ENCODE data around the gene GAA.

Gene GAA

DNA sequence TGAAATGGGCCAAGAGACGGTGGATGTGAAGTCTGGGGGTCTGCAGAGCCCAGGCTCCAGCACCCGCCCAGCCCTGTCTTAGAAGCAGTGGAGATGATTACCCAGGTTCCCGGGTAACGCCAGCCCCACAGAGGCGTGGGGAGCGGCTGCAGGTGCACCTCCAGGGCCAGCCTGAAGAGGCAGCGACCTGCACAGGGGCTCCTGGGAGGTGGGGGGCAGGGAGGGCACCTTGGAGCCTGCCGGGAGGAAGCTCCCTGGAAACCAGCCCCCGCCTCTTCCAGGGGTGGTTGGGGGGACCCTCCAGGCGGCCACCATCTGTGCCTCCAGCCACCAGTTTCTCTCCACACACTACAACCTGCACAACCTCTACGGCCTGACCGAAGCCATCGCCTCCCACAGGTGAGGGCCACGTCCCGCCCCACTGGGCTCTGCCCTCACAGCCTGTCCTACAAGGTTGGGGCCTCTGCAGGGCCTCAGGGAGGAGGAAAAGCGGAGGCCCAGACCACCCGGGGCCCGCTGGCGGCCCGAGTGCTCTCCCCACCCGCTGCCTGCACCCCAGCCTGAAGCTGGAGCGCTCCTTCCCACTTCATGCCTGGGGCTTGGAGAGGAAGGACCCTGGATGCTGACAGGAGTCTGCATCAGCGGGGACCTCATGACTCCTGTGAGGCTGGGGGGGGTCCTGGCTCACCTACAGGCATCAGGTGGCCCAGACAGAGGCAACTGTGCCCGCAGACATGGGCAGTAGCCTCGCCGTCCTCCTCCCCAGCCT lies 10.5 kb downstream of the GAA start:
- Mint-ChIP-seq H3K27me3 (no peaks in the 10 kb centered on the region), H3K27ac (no peak overlapping the region), H3K36me3 (ENCODE audit: insufficient read depth) (no peaks in the 10 kb centered on the region), H3K4me3 (no peak overlapping the region), H3K4me1 (ENCODE audit: low read depth in 2 of 2) (peaks cover 0 to 5% of the 10 kb centered on the region in 2 donors), H3K9me3 (no peaks in the 10 kb centered on the region)
- DNase-seq, result no peak
- no peak for ATAC-seq (replicated peaks)

DNA sequence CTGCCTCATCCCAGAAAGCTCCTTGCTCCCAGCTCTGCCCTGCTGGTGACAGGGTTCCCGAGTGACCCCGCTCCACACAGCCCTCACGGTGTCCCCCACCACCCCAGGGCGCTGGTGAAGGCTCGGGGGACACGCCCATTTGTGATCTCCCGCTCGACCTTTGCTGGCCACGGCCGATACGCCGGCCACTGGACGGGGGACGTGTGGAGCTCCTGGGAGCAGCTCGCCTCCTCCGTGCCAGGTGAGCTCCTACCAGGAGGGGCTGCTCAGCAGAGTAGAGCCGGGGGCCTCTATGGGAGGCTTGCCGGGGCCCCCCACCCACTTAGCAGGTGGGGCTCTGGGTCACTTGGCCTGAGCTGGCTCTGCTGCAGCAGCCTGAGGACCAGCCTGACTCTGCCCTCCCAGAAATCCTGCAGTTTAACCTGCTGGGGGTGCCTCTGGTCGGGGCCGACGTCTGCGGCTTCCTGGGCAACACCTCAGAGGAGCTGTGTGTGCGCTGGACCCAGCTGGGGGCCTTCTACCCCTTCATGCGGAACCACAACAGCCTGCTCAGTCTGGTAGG lies 11.2 kb downstream of the GAA start:
- Mint-ChIP-seq H3K27ac (no peak overlapping the region), H3K27me3 (no peaks in the 10 kb centered on the region), H3K9me3 (no peaks in the 10 kb centered on the region), H3K4me1 (ENCODE audit: low read depth in 2 of 2) (peaks cover 0 to 5% of the 10 kb centered on the region in 2 donors), H3K36me3 (ENCODE audit: insufficient read depth) (no peaks in the 10 kb centered on the region), H3K4me3 (no peak overlapping the region)
- no peak for ATAC-seq (replicated peaks)
- DNase-seq, result no peak

DNA sequence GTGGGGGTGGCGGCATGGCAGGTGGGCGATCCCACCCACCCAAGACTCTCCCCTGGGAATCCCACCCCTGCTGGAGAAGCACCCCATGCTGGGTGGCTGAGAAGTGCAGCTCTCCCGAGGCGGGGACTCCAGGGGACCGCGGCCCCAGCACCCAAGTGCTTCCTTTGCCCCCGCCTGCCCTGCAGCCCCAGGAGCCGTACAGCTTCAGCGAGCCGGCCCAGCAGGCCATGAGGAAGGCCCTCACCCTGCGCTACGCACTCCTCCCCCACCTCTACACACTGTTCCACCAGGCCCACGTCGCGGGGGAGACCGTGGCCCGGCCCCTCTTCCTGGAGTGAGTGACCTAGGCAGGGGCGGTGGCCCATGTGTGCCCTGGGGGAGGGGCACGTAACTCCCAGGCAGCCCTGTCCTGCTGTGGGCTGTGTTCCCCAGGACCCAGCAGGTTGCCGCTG lies 11.7 kb downstream of the GAA start:
- Mint-ChIP-seq H3K27ac (no peak overlapping the region), H3K27me3 (no peaks in the 10 kb centered on the region), H3K4me1 (ENCODE audit: low read depth in 2 of 2) (peaks cover 0 to 5% of the 10 kb centered on the region in 2 donors), H3K9me3 (no peaks in the 10 kb centered on the region), H3K36me3 (ENCODE audit: insufficient read depth) (no peaks in the 10 kb centered on the region), H3K4me3 (no peak overlapping the region)
- DNase-seq (no peak), ATAC-seq (replicated peaks) (no peak)

DNA sequence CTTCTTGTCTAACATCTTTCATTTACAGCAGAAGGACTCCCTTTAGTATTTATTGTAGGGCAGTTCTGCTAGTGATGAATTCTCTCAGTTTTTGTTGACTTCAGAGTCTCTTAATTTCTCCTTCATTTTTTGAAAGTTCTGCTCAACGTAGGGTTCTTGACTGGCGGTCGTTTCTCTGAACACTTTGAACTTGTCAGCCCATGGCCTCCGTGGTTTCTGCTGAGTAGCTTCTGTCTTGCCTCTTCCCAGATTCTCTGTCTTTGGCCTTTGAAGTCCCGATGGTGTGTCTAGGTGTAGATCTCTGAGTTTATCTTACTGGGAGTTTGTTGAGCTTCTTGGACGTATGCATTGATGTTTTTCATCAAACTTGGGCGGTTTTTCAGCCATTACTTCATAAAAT lies 13.4 kb downstream of the GAA start:
- peaks cover 0 to 5% of the 10 kb centered on the region in 2 donors for H3K4me1 Mint-ChIP-seq (ENCODE audit: low read depth in 2 of 2)
- no peak for DNase-seq
- no peak overlapping the region for H3K4me3 Mint-ChIP-seq
- H3K36me3 Mint-ChIP-seq (ENCODE audit: insufficient read depth), result no peaks in the 10 kb centered on the region
- no peak for ATAC-seq (replicated peaks)
- H3K9me3 Mint-ChIP-seq, result no peaks in the 10 kb centered on the region
- H3K27me3 Mint-ChIP-seq, result no peaks in the 10 kb centered on the region
- peak overlapping the region in 1 of 2 donors; percentile 21 for H3K27ac Mint-ChIP-seq

DNA sequence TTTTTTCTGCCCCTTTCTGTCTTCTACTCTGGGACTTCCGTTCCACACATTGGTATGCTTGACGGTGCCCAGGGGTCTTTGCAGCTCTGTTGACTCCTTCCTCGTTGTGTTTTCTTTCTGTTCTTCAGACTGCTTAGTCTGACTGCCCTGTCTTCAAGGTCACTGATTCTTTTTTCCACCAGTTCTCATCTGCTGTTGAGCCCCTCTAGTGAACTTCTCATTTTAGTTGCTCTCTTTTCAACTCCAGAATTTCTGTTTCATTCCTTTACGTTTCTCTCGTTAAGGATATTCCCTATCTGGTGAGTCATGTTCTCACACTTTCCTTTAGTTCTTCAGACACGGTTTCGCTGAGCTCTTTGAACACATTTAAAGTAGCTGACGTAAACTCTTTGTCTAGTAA lies 13.8 kb downstream of the GAA start:
- ATAC-seq (replicated peaks), result no peak
- DNase-seq, result no peak
- Mint-ChIP-seq H3K4me3 (no peak overlapping the region), H3K27me3 (no peaks in the 10 kb centered on the region), H3K4me1 (ENCODE audit: low read depth in 2 of 2) (peaks cover 0 to 5% of the 10 kb centered on the region in 2 donors), H3K9me3 (no peaks in the 10 kb centered on the region), H3K36me3 (ENCODE audit: insufficient read depth) (no peaks in the 10 kb centered on the region), H3K27ac (no peak overlapping the region)

DNA sequence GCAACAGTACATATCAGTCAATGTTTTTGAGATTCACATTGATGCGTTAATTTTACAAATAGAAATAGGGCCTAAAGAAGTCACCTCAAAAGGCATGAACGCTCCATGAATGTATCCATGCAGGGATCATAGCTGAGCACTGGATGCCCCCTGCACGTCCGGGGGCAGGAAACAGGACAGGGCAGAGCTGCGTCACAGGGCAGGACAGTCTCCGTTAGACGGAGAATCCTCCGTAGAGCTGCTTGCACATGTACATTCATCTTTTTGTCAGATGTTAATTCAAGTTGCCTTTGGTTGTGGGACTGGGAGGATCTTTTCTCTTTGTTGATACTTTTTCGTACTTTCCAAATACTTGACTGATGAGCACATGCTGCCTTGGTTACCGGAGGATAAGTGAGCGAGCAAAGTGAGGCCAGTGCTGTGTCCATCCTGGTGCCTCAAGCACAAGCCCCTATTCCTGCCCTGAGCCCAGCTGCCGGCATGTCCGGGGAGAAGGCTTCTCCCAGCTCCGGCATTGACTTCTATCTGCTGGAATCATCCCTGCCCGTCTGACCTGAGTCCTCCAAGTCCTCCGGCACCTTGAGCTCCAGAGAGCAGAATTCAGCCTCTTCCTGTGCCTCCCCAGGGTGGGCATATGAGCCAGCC lies 15.0 kb downstream of the GAA start:
- Mint-ChIP-seq H3K9me3 (no peaks in the 10 kb centered on the region), H3K27ac (no peak overlapping the region), H3K4me1 (ENCODE audit: low read depth in 2 of 2) (peaks cover 0 to 5% of the 10 kb centered on the region in 2 donors), H3K36me3 (ENCODE audit: insufficient read depth) (no peaks in the 10 kb centered on the region), H3K27me3 (no peaks in the 10 kb centered on the region), H3K4me3 (no peak overlapping the region)
- DNase-seq (no peak), ATAC-seq (replicated peaks) (no peak)

DNA sequence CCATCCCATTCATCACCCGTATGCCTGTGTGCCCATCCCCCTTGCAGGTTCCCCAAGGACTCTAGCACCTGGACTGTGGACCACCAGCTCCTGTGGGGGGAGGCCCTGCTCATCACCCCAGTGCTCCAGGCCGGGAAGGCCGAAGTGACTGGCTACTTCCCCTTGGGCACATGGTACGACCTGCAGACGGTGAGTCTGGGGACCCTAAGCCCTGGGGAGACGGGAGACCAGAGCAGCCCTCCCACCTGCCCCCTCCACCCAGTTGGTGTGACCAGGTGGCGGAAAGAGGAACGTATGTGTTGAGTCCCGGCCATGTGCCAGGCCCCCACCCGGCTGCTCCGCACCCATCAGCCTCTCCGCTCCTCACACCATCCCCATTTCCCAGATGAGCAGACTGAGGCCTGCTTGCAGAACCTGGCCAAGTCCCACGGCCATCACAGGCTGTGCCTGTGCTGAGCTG lies 15.6 kb downstream of the GAA start:
- no peaks in the 10 kb centered on the region for H3K27me3 Mint-ChIP-seq
- no peak overlapping the region for H3K4me3 Mint-ChIP-seq
- DNase-seq (no peak), ATAC-seq (replicated peaks) (no peak)
- H3K36me3 Mint-ChIP-seq (ENCODE audit: insufficient read depth), result no peaks in the 10 kb centered on the region
- H3K9me3 Mint-ChIP-seq, result no peaks in the 10 kb centered on the region
- H3K27ac Mint-ChIP-seq, result no peak overlapping the region
- H3K4me1 Mint-ChIP-seq (ENCODE audit: low read depth in 2 of 2), result peaks cover 0 to 5% of the 10 kb centered on the region in 2 donors

DNA sequence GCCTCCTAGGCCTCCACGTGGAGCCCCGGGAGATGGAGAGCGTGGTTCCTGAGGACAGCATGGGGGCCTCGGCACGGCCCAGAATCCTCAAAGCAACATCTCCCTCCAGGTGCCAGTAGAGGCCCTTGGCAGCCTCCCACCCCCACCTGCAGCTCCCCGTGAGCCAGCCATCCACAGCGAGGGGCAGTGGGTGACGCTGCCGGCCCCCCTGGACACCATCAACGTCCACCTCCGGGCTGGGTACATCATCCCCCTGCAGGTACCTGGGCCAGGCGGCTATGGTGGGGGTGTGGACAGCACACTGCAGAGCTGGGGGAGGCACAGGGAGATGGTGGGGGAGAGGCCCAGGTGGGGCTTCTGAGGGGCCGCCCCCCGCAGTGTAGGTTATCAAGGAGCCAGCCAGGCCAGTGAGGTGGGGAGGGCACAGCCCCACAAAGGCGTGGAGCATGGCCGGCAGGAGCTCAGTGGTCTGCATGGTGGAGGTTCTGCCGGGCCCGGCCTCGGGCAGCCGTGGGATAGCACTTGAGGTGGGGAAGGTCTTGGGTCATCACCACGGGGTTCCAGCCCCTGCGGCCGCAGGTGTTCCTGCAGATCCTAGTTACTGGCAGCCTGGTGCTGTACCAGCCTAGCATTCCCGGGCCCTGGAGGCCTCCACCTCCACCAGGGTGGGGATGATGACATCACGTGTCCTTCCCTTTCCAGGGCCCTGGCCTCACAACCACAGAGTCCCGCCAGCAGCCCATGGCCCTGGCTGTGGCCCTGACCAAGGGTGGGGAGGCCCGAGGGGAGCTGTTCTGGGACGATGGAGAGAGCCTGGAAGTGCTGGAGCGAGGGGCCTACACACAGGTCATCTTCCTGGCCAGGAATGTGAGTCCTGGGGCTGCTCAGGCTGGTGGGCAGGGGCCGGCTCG lies 16.4 kb downstream of the GAA start:
- H3K9me3 Mint-ChIP-seq, result no peaks in the 10 kb centered on the region
- H3K4me3 Mint-ChIP-seq, result no peak overlapping the region
- H3K27ac Mint-ChIP-seq, result no peak overlapping the region
- peaks cover 0 to 5% of the 10 kb centered on the region in 2 donors for H3K4me1 Mint-ChIP-seq (ENCODE audit: low read depth in 2 of 2)
- no peaks in the 10 kb centered on the region for H3K36me3 Mint-ChIP-seq (ENCODE audit: insufficient read depth)
- DNase-seq (no peak), ATAC-seq (replicated peaks) (no peak)
- H3K27me3 Mint-ChIP-seq, result no peaks in the 10 kb centered on the region

DNA sequence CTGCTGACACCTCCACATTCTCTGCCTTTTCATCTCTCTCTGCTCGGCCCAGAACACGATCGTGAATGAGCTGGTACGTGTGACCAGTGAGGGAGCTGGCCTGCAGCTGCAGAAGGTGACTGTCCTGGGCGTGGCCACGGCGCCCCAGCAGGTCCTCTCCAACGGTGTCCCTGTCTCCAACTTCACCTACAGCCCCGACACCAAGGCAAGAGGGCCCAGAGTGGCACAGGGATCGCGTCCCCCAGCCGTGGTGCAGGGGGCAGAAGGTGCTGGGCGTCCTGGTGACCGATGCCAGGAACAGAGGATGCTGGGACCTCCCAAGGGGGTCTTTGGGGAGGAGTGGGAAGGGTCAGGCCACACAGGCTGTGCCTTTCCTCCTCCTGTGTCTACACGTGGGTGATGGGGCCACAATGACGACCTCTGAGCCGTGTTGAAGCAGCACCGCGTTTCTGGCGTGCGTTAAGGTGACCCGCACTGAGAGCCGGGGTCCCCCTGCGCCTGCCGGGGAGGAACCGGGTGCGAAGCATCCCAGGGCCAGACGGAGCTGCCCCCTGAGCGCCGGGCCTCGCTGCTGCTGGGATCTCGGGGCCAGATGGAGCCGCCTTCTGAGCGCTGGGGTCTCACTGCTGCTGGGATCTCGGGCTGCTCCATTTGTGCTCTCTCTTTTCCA lies 17.4 kb downstream of the GAA start:
- no peak for ATAC-seq (replicated peaks)
- H3K9me3 Mint-ChIP-seq, result no peaks in the 10 kb centered on the region
- H3K4me3 Mint-ChIP-seq, result no peak overlapping the region
- no peaks in the 10 kb centered on the region for H3K27me3 Mint-ChIP-seq
- no peaks in the 10 kb centered on the region for H3K36me3 Mint-ChIP-seq (ENCODE audit: insufficient read depth)
- no peak for DNase-seq
- no peak overlapping the region for H3K27ac Mint-ChIP-seq
- H3K4me1 Mint-ChIP-seq (ENCODE audit: low read depth in 2 of 2), result peaks cover 0 to 5% of the 10 kb centered on the region in 2 donors

DNA sequence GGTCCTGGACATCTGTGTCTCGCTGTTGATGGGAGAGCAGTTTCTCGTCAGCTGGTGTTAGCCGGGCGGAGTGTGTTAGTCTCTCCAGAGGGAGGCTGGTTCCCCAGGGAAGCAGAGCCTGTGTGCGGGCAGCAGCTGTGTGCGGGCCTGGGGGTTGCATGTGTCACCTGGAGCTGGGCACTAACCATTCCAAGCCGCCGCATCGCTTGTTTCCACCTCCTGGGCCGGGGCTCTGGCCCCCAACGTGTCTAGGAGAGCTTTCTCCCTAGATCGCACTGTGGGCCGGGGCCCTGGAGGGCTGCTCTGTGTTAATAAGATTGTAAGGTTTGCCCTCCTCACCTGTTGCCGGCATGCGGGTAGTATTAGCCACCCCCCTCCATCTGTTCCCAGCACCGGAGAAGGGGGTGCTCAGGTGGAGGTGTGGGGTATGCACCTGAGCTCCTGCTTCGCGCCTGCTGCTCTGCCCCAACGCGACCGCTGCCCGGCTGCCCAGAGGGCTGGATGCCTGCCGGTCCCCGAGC lies 17.9 kb downstream of the GAA start:
- H3K36me3 Mint-ChIP-seq (ENCODE audit: insufficient read depth), result no peaks in the 10 kb centered on the region

DNA sequence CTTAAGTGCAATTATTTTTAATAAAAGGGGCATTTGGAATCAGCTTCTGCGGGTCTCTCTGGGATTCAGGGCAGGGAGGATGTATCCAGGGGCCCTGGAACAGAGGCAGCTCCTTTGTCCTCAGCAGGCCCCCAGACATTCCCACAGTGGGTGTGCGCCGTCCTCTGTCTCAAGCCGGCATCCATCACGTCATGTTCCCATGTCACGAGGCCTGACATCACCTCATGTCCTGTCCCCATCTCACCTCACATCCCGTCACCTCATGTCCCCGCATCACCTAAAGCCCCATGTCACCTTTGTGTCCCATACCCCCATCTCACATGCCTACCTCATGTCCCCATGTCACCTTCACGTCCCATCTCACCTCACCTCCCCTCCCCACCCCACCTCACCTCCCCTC lies 18.5 kb downstream of the GAA start:
- Mint-ChIP-seq H3K27me3 (peaks cover 9 to 11% of the 10 kb centered on the region in 2 donors), H3K36me3 (ENCODE audit: insufficient read depth) (no peaks in the 10 kb centered on the region), H3K9me3 (no peaks in the 10 kb centered on the region), H3K4me3 (no peak overlapping the region), H3K4me1 (ENCODE audit: low read depth in 2 of 2) (peaks cover 0 to 4% of the 10 kb centered on the region in 2 donors), H3K27ac (no peak overlapping the region)
- DNase-seq (no peak), ATAC-seq (replicated peaks) (no peak)

More for the DNA sequence above, 17.9 kb downstream of the GAA start:
- DNase-seq (no peak), ATAC-seq (replicated peaks) (no peak)
- Mint-ChIP-seq H3K27me3 (peaks cover 4 to 6% of the 10 kb centered on the region in 2 donors), H3K27ac (no peak overlapping the region), H3K9me3 (no peaks in the 10 kb centered on the region), H3K4me1 (ENCODE audit: low read depth in 2 of 2) (peaks cover 0 to 5% of the 10 kb centered on the region in 2 donors), H3K4me3 (no peak overlapping the region)

DNA sequence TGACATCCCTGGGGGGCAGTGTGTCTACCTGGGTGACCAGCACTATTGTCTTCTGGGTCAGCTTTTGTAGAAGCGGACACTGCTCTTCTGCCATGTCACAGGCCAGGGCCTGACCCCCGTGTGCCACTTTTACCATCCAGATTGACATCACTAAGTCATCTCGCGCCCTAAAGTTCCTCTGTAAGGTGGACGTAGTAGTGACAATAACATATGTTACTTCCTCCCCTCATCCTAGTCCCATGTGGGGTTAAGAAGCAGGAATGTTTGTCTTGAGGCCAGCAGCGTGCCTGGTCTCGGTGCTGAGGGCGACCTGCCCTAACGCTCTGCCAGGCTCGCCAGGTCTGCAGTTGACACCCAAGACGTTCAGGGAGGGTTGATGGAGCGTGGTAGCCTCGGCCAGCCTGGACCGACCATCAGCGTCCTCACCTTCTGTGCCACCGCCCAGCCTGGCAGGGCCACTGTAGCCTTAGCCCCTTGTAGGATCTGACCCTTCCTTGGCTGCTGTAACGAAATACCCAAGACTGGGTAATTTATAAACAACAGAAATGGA lies 20.7 kb downstream of the GAA start:
- no peaks in the 10 kb centered on the region for H3K4me1 Mint-ChIP-seq (ENCODE audit: low read depth in 2 of 2)
- no peaks in the 10 kb centered on the region for H3K9me3 Mint-ChIP-seq
- H3K4me3 Mint-ChIP-seq, result no peak overlapping the region
- ATAC-seq (replicated peaks), result no peak
- no peaks in the 10 kb centered on the region for H3K36me3 Mint-ChIP-seq (ENCODE audit: insufficient read depth)
- H3K27ac Mint-ChIP-seq, result no peak overlapping the region
- H3K27me3 Mint-ChIP-seq, result peaks cover 19 to 25% of the 10 kb centered on the region in 2 donors
- DNase-seq, result no peak
